Left ventricle myocardium superior (tissue), 1 donor: Measurements from ENCODE around the gene ICAM2. TPM values are rescaled to one million over a fixed set of nuclear protein-coding genes. Genes with fewer than 3 reads are reported as not detected.

ENCODE experiments used
- ATAC-seq: fragments of 200-7000 bp; cut with Tn5 transposase; one replicate; pipeline ENCODE4 v1.9.1; 2020; ENCODE audit warnings: mild to moderate bottlenecking, moderate library complexity
- DNase-seq: peaks from one replicate; pipeline ENCODE4 v3.0.0-alpha.2; 2020
- intact Hi-C: fragments of 100-400 bp; cut with micrococcal nuclease; formaldehyde crosslinking; loops from one replicate; pipeline ENCODE4 v1.11.0; 2022
- total RNA-seq: library from RNA; stranded (reverse); fragmentation: NEBNext Ultra II Directional; extraction: Animal tissue kit (Norgen Biotek cat#: 25700); gene quantifications from one replicate; pipeline ENCODE4 v1.2.1, GENCODE V29; 2021
- donor health status: DM: no; HTN: yes; CAD: no; lungs with severe emphysema.

ICAM2 gene
- total RNA-seq, 1 donor from 2014 or later: 30.6 TPM

DNA sequence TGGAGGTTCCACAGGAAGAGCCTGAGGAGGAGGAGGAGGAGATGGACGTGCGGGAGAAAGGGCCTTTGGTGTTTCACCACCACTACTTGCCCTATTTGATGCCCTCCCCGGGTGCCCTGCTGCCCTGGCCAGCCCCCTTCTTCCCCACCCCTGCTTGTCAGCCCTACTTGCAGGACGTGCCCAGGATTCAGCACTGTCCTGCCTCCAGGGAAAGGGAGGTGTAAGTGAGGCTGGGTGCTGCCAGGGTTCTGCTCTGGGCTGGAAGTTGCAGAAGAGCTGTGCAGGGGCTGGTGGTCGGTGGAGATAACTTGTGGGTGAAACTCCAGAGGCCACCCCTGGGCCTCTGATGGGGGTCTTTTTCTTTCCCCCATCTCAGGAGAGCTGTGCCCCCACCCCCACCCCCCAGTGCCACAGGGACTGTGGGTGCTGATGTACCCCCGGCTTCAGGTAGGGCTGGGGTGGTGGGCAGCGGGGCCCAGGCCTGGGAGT, 19.3 kb downstream of the ICAM2 start:
- DNase-seq (no peak), ATAC-seq (no peak)
- intact Hi-C loops: no loop called here

DNA sequence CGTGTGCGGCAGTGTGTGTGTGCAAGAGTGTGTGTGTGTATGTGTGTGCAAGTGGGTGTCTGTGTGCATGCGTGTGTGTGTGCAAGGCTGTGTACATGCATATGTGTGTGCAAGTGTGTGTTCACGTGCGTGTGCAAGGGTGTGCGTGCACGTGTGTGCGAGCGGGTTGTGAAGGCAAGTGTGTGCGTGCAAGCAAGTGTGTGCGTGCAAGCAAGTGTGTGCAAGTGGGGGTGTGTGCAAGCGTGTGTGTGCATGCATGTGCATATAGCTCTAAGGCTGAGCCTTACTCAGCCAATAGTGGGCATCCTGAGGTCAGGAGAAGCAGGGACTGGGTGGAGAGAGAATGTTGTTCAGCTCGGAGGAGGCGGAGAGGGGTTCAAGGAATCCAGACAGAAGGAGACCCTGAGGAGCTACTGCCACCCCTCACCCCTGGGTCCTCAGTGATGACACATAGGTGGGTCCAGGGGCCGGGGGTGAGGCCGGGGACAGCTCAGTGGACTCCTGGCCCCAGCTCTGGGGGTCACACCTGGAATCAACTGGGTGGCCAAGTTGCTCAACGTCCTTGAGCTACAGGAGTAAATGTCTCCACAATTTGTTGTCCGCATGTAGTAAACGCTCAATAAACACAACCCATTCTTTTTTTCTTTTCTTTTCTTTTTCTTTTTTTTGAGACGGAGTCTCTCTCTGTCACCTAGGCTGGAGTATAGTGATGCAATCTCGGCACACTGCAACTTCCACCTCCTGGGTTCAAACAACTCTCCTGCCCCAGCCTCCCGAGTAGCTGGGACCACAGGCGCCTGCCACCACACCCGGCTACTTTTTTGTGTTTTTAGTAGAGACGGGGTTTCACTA, 20.5 kb downstream of the ICAM2 start:
- no peak for DNase-seq
- intact Hi-C loops: no loop called here
- ATAC-seq: no peak

DNA sequence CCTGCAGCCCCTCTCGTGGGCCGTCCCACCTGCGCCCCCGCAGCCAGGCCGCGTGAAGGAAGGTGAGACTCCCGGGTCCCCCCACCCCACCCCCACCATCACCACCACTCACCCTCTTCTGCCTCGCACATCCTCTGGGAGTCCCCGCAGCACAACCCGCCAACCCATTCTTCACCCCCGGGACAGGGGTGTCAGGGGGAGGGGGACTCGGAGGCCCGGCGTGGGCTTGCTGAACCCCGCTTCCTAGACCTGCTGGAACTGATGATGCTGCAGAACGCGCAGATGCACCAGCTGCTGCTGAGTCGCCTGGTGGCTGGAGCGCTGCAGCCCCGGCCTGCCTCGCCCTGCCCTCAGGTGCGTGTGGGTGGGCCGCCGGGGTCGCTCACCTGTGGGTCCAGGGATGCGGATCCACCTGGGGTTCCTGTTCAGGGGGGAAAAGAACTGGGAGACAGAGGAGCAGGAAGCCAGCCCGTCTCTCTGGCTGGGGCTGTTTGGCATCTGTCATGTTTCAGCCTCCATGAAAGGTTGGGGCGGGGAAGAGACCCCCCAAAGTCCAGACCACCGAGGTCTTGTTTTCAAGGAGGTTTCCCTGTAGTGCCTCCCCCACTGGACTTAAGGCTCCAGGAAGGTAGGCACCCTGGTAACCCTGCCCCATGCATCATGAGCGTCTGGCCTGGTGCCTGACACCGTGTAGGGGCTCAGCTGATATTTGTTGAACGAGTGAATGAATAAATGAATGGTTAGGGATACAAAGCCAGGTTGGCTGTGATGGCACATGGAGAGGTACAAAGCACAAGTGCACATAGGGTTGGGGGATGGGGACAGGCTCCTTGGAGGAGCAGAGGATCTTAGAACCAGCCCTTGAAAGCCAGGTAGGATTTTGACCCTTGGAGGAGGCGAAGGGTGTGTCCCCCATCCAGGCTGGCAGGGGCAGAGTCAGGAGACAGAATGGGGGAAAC, 21.4 kb downstream of the ICAM2 start:
- DNase-seq (no peak), ATAC-seq (no peak)
- intact Hi-C loops: no loop called here

DNA sequence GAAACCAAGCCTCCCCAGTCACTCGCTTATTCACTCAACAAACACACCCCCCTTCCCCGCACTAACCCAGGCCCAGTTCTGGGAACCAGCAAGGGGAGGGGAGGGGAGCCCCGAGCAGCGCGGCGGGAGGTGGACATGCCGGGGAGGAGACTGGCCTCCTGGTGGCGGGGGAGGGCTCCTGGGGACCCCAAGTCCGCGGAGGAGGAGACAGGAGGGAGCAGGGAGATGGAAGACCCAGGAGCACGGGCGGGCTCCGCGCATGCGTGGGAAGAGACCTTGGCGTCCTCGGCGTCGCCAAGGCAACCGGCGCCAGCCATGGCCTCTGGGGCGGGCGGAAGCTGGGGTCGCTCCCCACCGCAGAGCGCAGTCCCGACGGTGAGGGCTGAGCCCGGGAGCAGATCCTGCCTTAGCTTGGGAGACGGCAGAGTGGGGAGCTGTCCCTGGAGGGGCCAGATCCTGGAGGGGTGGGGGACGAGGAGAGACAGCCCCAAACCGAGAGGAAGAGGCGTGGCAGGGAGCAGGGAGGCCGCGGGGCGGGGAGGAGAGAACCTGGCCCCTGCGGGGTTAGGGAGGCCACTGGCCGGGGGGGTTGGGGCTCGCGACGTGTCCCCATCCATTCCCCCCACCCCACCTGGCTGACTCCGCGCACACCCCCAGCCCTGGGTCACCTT, 22.2 kb downstream of the ICAM2 start, which contains the start of gene PRR29:
TSS of gene PRR29 (plus strand) at position 302 of the 671 bp plus-strand sequence. CDS start at position 316, 14 bp downstream.
- DNase-seq (peak; percentile 85), ATAC-seq (peak; percentile 62)
- intact Hi-C loops: no loop called here

DNA sequence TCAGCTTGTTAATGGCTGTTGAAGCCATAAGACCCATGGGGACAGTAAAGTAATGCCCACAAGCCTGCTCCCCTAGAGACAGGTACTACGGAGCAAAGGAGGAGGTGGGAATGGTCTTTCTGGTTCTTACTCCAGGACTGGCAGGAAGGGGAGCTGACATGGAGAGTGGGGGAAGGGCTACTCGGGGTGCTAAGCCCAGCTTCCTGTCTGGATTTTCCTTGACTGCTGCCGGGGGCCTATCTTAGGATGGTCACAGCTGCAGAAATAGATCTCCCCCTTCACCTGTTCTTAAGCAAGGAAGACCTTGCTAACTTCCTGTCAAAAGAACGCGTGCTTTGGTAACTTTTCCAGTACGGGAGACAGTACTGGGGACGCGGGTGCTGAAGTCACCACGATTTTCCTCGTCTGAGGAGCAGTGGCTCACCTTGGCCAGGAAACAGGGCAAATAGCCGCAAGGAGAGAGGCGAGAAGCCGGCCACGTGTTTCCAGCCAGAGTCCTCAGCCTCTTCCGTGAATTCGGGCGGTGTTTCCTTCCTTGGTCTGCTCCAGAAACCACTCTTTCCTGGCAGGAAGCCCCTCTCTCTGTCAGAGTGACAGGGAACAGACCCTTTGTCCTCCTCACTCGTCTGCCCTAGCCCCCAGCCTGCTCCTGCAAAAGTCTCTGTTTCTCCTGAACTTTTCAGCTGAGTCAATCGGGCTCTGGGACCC, 22.9 kb downstream of the ICAM2 start:
- DNase-seq: no peak
- peak; percentile 5 for ATAC-seq
- intact Hi-C loops: no loop called here

DNA sequence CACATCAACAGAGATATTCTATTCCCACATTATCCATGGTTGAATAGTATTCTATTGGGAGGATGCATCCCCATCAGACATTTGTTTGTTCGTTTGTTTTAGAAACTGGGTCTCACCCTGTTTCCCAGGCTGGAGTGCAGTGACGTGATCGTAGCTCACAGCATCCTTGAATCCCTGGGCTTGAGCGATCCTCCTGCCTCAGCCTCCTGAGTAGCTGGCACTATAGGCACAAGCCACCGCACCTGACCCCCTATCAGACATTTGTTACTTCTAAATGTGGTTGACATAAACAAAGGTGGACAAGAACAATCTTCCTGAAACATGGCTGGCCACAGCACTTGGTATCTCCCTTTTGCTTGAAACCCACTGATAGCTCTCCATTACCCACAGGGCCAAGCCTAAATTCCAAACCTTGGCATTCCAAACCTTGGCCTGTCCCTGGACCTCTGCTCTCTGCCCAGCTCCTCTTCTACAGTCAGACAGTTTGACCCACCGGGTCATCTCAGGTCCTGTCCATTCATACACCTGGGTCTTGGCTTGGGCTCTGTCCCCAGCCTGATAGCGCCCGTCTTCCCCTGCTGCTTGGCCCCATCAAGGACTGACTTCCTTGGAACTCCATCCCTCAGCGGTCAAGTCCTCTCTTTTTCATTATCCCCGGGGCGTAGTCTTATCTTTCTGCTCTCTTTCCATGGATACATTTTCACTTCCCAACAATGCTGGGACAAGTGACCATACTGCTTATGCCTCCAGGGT, 23.8 kb downstream of the ICAM2 start:
- ATAC-seq: no peak
- intact Hi-C loops: no loop called here
- no peak for DNase-seq

DNA sequence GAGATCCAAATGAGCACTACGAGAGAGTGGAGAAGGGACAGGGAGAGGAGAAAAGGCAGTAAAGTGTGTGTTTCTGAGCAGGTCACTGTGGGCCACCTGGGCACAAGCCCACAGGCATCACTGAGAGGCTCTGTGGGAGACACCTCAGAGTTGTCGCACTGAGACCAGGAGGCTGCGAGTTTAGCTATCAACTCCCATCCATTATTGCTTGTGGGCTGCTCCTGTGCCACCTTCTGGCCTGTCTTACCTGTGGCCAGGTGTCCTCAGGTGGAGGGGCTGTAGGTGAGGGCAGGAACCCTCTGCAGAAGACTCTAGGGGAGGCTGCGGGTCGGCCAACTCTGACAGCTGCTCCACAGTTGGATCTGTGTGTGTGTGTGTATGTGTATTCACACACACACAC, 24.8 kb downstream of the ICAM2 start:
- no peak for ATAC-seq
- DNase-seq: no peak
- intact Hi-C loops: no loop called here

DNA sequence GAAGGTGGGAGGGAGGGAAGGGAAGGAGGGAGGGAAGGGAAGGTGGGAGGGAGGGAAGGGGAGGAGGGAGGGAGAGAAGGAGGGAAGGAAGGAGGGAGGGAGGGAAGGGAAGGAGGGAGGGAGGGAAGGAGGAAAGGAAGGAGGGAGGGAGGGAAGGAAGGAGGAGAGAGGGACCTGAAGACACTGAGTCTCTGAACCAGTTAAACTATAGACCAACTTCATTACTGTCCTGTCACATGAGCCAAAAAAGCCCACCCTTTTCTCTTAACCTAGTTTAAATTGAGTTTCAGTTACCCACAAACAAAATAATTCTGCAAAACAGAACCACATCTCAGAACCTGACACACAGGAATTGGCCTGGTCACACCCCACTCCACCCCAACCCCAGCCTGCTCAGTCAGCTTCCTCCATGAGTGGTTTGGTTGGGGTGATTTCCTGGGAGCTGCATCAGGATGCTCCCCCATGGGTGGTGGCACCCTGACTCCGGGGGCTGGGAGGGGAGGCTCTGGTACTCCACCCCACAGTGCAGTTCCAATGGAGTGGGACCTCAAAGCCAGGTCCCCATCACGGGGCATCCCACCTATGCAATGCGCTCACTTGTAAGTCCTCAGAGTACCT, 27.0 kb downstream of the ICAM2 start:
- no peak for DNase-seq
- no peak for ATAC-seq
- intact Hi-C loops: no loop called here

DNA sequence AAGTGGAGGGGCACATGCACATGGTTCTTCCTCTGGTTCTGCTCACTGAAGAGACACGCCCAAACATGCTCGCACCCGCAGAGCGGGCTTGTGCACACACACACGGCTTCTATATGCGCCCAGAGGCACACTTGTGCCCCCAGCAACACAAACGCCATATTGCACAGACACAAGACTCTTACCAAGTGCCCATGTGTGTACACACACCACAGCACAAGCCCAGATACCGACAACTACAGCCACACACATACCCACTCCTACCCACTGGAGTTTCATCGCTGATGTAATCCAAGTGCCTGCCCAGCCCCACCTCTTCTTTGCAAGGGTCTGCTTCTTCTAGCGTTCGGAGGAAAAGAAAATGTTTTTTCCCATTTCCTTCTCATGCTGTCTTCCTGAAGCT, 28.8 kb downstream of the ICAM2 start:
- no peak for ATAC-seq
- DNase-seq: no peak
- intact Hi-C loops: no loop called here

DNA sequence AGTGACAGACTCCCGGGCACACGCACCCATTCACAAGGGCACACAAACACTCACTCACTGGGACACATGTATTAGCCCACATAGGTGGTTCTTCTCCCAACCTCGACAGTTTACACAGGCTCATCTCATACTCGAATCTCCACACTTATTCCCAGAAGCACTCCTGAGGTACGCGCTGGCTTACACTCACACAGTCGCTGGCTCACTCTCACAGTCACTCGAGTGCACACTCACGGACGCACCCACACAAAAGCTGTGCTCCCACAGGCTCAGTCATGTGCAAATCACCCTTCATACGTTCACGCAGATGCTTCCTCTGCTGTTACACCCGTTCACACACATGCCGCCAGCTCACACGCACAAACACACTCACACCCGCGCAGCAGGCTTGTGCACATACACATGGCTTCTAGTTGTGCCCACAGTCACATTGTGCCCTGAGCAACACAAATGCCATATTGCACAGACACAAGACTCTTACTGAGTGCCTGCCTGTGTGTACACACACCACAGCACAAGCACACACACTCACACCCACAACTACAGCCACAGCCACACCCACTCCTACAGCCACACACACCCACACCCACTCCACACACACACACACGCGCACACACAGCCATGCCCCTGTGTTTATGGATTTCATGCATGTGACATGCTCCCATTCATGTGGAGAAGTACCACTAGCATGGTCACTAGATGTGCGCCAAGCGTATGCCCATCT, 30.6 kb downstream of the ICAM2 start:
- intact Hi-C loops: no loop called here
- no peak for DNase-seq
- ATAC-seq: no peak

DNA sequence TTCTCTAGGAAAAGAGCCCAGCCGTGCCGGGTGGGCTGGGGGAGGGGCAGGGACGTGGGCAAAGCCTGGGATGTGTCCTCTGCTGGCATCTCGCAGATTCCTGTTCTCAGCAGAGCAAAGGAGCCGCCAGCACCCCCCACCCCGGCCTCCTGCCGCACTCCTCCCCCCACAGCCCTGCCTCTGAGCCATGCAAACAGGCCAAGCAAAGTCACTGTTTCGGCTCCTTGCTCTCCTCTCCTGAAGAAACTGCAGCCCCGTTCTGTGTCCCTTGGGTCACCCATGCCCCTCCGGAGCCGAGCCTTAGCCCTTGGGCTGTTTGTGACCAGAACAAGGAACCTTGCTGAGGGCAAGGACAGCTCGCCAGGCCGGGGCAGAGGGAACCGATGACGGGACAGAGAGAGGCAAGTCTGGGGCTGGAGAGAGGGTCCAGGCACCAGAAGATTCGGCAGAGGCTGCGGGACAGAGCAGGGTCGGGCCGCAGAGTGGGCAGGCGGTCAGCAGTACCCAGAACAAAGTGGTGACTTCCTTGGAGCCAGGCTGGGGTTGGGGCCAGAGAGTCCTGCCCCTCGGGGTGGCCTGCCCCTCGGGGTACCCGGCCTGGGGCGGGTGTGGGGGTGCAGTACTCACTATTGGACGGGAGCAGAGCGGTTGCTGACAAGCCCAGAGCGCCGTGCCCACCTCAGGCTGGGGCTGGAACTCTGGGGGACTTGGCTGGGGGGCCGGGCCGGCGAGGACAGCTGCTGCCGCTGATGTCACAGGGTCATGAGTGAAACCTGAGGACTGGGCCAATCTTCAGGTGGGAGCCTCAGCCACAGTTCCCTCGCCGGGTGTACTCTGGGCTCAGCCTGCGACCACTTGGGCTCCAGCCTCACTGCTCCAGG, 31.5 kb downstream of the ICAM2 start:
- ATAC-seq: no peak
- DNase-seq: peak; percentile 28
- intact Hi-C loops: no loop called here

DNA sequence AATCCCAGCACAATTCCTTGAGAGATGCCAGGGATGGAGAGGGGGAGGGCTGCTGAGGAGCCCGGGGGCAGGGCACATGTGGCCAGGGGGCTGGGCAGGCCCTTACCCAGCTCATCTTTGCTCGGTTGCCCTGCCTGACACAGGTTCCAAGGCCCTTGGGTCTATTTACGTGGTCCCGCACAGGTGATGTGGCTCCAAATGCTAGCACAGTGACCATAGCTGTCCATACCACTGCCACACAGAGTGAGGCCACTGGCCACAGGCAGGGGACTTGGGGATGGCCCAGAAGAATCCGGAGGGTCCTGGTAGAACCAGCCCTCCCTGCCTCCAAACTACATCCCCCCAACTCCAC, 32.3 kb downstream of the ICAM2 start:
- intact Hi-C loops: no loop called here
- ATAC-seq (no peak), DNase-seq (peak; percentile 21)

DNA sequence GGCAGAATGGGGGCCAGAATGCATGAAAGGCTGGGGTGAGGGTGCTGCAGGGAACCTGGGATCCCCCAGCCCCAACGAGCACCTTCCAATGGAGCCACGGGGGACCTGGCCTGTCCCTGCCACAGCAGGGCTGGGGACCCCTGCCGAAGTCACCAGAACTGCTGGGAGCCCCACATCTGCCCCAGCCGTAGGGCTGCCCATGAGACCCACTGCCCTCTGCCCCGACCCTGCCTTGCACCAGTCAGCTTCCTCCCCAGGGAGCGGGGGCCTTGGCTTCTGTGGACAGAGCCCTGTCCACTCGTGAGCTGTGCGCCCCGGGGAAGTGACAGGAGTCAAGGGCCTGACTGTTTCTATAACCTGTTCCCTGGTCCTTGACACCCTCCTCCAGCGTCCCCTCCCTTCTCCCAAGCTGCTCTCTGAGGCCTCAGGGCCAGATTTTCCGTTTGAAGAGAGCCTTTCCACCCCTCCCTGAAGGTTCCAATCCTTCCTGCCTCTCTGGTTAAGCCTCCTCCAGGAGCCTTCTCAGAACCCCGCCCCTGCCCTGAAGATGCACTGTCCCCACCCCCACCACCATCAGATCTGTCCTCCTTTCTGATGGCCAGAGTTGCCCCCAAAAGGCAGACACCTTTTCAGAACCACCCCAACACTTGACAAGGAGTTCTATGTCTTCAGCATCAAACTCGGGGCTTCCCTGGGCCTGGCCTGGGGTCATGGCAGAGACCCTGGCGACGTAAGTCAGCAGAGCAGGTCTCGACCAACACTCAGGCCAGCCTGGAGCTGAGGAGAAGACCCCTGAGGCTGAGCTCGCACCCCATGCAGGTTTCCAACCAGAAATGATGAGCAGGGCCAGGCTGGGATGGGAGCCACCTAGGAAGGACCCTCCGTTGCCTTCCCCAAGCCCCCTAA, 33.0 kb downstream of the ICAM2 start:
- DNase-seq (peak; percentile 26), ATAC-seq (no peak)
- intact Hi-C loops: no loop called here

DNA sequence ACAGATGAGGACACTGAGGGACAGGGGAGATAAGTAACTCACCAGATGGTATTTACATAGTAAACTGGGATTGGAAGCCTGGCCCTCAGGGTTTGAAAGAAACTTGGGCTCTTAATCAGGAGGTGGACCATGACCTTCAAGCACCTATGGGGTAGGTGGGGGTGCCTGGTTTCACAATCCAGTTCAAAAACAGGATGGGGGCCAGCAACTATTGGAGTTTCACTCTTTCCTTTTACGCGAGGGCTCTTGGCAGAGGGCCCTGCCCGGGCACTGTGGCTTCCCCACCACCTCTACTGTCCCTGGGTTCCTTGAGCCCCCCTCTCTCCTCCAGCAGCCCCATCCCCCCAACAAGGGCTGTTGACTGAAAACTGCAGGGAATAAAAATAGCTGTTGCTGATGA, 33.6 kb downstream of the ICAM2 start:
- DNase-seq (peak; percentile 0), ATAC-seq (no peak)
- intact Hi-C loops: no loop called here
